ENCODE data around the gene PRXL2A.

PRXL2A gene

DNA sequence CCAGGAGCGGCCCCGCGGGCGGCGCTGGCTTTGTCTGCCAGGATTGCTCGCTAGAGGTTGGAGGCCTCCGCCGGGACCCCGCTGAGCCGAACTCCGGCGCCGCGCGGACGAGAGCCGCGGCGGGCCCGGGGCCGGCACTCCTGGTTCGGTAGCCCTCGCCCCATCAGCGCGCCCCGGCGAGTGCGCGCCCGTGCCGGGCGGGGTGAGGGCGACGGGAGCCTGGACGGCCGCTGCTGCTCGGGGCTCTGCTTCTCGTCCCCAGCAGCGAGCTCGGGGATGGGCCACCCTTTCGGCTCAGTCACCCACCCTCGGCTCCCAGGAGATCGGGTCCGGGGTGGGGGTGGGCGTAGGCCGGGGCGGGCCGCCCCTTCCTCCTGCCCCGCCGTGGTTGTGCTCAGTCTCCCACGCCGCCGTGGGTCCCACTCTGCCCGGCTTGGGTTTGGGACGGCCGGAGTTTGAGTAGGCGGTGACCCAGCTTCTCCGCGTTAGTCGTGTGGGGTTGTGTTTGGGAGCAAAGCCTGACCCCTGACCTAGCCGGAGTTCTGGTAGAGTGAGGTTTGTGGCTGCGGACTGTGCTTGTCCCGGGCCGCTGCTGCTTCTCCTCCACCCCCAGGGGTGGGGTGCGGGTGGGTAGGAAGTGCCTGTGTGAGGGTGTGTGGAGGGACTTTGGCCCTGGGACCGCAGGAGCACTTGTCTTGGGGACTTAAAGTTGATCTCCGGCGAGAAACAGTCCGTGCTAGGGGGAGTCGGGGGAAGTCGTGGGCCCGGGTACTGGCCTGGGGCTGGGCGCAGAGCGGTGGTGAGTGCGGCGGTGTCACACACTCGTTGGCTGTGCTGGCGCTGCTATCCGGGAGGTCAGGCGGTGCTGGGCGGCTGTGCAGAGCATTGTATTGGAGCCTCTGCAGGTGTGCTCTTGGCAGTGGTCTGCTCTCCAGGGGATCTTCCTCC is 46.4 kb downstream of the PRXL2A start:
- H3K4me3 ChIP-seq (replicated peaks in 1 of 2; ENCODE audit: low read depth in 2 of 2, low read length in 2 of 2): peak overlapping the region; percentile 76 to 82
- TF ChIP-seq, protein P1, sequence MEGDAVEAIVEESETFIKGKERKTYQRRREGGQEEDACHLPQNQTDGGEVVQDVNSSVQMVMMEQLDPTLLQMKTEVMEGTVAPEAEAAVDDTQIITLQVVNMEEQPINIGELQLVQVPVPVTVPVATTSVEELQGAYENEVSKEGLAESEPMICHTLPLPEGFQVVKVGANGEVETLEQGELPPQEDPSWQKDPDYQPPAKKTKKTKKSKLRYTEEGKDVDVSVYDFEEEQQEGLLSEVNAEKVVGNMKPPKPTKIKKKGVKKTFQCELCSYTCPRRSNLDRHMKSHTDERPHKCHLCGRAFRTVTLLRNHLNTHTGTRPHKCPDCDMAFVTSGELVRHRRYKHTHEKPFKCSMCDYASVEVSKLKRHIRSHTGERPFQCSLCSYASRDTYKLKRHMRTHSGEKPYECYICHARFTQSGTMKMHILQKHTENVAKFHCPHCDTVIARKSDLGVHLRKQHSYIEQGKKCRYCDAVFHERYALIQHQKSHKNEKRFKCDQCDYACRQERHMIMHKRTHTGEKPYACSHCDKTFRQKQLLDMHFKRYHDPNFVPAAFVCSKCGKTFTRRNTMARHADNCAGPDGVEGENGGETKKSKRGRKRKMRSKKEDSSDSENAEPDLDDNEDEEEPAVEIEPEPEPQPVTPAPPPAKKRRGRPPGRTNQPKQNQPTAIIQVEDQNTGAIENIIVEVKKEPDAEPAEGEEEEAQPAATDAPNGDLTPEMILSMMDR (IDR thresholded peaks at IDR 0.05; ENCODE audit: low read depth, low read length): no peak
- peak in 1 of 2 donors; percentile 38 for DNase-seq (ENCODE audit: low read depth in 2 of 2)

DNA sequence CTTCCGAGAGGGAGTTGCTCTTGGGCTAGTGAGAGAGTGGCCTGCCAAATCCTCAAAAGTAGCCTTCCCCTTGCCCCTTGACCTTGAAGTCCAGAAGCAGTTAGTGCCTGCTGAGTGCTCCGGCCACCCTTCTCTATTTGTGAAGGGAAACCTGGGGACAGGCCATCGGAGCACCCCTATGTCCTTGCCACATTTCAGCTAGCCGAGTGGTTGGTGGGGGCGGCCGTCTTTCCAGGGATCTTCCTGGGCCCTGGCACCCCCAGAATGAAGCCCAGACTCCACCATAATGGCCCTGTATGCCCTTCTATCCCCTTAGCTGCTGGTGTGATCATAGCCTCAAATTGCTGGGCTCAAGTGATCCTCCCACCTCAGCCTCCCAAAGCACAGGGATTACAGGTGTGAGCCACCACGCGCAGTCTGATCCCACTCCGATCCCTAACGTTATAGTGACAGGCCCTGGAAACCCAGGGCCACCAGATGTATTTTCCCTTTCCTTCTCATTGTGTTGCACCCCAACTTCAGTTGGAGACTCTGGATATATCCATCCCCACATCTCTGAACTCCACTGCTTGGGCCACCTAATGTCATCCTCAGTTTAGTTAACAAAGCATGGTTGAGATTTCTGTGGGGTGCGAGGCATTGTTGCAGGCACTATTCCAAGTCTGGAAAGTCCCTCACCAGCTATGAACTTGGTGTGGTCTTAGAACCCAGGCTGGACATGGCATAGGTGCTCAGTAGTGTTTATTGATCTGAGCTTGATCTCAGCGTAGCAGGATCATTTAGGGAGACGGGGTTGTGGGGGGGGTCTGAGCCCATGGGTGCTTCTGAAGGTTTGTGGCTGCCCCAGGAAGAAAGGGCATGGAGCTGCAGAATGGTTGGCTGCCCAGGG is 47.4 kb downstream of the PRXL2A start:
- TF ChIP-seq, protein P1 (IDR thresholded peaks at IDR 0.05; ENCODE audit: low read depth, low read length): no peak
- H3K4me3 ChIP-seq (replicated peaks in 1 of 2; ENCODE audit: low read depth in 2 of 2, low read length in 2 of 2): peak overlapping the region; percentile 76 to 82

DNA sequence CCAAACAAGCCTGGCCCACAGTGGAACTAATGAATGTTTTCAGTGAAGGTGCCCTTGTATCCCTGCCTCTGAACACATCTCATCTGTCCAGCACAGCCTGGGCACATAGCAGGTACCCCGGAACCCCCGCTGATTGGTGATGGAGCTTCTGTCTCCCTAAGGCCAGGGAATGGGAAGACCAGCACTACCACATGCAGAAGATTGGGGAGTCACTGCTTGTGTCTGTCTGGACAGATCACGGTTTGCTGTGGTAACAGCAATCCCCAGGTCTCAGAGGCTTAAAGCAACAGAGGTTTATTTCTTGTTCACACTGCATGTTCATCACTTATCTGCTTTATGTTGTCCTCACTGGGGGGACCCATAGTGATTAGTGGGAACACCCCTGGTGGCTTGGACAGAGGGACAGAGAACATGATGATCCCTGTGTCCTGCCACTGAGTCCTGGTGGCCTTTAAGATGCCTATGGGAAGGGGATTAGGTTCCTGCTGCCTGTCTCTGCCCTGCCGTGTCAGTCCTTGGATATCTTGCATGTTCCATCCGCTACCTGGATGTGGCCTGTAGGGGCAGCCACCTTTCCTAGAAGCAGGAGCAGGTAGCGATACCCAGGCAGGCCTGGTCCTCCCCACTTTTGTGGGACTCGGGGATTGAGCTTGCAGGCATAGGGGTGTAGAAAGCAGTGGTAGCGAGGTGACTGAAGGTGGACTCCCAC is 49.4 kb downstream of the PRXL2A start:
- no peak for DNase-seq (ENCODE audit: low read depth in 2 of 2)
- H3K4me3 ChIP-seq (replicated peaks in 1 of 2; ENCODE audit: low read depth in 2 of 2, low read length in 2 of 2): no peak overlapping the region
- TF ChIP-seq, protein P1 (IDR thresholded peaks at IDR 0.05; ENCODE audit: low read depth, low read length): no peak

More for the DNA sequence above, 47.4 kb downstream of the PRXL2A start:
- no peak for DNase-seq (ENCODE audit: low read depth in 2 of 2)

DNA sequence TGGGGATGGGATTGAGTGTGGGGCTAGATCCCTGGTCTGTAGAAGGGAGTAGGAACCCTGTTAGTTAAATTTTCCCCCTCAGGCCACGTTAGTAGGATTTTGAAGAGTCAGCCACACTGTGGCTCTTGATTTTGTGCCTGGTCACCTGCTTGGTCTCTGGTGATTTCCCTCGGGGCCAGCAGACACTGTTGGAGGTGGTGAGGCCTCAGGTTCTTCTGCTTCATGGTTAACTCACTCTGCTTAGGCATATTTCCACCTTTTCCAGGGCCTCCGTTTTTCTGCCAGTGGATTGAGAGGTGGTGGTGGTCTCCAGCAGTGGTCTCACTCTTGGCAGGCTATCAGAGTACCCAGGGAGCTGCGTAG is 49.9 kb downstream of the PRXL2A start:
- H3K4me3 ChIP-seq (replicated peaks in 1 of 2; ENCODE audit: low read depth in 2 of 2, low read length in 2 of 2): no peak overlapping the region
- TF ChIP-seq, protein P1 (IDR thresholded peaks at IDR 0.05; ENCODE audit: low read depth, low read length): no peak
- DNase-seq (ENCODE audit: low read depth in 2 of 2): no peak

DNA sequence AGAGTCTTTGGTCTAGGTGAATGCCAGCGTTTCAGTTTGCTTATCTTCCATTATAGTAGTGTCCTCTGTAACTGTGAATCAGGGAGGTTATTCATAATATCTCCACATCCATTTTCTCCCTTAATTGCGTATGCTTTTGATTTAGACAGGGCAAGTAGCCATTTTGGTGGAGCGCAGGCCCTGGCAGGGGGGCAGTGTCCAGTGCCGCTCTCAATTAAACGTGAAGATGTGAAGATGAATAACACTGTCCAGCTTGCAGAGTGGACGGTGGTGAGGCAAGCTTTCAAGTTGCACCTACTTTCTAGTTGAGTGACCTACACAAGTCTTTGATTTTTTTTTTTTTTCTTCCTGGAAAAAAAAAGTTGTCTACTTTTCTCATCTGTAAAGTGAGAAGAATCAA is 50.3 kb downstream of the PRXL2A start:
- DNase-seq (ENCODE audit: low read depth in 2 of 2): no peak
- H3K4me3 ChIP-seq (replicated peaks in 1 of 2; ENCODE audit: low read depth in 2 of 2, low read length in 2 of 2): no peak overlapping the region
- TF ChIP-seq, protein P1 (IDR thresholded peaks at IDR 0.05; ENCODE audit: low read depth, low read length): no peak
